Ectodermal cell (in vitro differentiated cells): ENCODE data around the gene SYT2.

Experiments
- H3K27ac ChIP-seq: 2 replicates; pipeline ENCODE4 v1.7.0; 2013; ENCODE audit warnings: mild to moderate bottlenecking, low read depth, low read length; ENCODE audit not compliant: insufficient read depth, poor library complexity, severe bottlenecking
- H3K27me3 ChIP-seq: 2 replicates; pipeline ENCODE4 v1.7.0; 2013; ENCODE audit warnings: mild to moderate bottlenecking, low read length; ENCODE audit not compliant: insufficient read depth, control insufficient read depth, poor library complexity, severe bottlenecking
- H3K36me3 ChIP-seq: one replicate; pipeline ENCODE4 v1.7.0; 2013; ENCODE audit warnings: low read length; ENCODE audit not compliant: control insufficient read depth, insufficient read depth
- H3K4me1 ChIP-seq: one replicate; pipeline ENCODE4 v1.7.0; 2013; ENCODE audit warnings: low read length; ENCODE audit not compliant: control insufficient read depth, insufficient read depth
- H3K4me3 ChIP-seq: 2 replicates; pipeline ENCODE4 v1.7.0; 2013; ENCODE audit warnings: low read depth, low read length, control low read depth; ENCODE audit not compliant: insufficient read depth
- H3K9me3 ChIP-seq: 2 replicates; pipeline ENCODE4 v1.7.0; 2013; ENCODE audit warnings: mild to moderate bottlenecking, low read length, moderate library complexity; ENCODE audit not compliant: control insufficient read depth
- WGBS, 2 experiments: methylation state at CpG; one replicate each; pipeline ENCODE4 v1.1.7; 2013; ENCODE audit warnings: missing lambda C conversion rate in 2 of 2; 5-methylcytosine and 5-hydroxymethylcytosine counted together

Gene SYT2

DNA sequence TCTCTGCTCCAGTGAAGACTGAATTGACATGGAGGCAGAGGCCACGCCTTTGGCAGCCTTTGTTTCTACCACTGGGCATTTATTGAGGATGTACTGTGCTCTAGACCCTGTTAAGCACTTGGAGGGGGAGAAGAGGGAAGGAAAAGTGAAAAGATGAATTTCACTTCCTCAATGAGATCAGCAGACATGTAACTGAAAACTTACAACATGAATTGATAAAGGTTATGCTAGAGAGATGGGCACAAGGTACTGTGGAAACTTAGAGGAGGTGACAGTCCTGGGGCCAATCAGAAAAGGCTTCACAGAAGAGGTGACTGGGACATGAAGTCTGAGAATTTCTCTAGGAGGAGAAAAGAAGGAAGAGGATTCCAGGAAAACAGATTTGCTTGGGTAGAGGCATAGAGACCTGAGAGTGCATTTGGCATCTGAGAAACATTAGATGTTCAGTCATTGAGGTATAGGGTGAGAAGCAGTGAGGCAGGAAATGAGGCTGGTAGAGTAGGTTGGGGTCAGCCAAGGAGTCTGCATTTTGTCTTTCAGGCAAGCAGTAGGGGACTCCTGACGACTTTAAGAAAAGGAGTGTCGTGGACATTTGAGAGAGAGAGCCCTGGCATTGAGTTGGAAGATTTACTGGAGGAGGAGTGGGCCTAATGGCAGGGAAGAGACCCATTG is 113.0 kb downstream of the SYT2 start:
- Histone ChIP-seq H3K9me3 (no peaks in the 10 kb centered on the region), H3K36me3 (no peaks in the 10 kb centered on the region), H3K27ac (no peak overlapping the region), H3K4me3 (no peak overlapping the region), H3K27me3 (no peaks in the 10 kb centered on the region), H3K4me1 (no peaks in the 10 kb centered on the region)
- 87 to 91% methylated on average over 3 of the region's 3 CpGs for WGBS, 2 experiments

DNA sequence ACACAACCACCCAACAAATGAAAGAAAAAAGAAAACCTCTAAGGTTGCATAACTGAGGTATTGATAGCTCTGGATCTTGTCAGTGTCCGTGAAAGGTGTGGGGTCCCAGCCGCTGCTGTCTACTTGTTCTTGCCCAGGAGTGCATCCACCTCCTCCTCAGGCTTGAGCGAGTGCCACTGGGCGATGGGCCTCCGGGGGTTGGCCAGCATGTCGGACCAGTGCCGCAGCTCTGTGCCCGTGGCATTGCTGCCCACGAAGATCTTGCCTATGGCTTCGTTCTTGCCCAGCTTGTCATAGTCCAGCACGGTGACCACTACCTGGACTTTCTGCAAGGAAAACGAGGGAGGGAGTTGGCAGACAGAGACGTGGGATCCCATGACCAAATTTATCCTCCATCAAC is 113.6 kb downstream of the SYT2 start:
- no peaks in the 10 kb centered on the region for H3K27me3 ChIP-seq
- no peak overlapping the region for H3K27ac ChIP-seq
- no peaks in the 10 kb centered on the region for H3K4me1 ChIP-seq
- H3K36me3 ChIP-seq = no peaks in the 10 kb centered on the region
- WGBS, 2 experiments = 96% methylated on average over 13 of the region's 13 CpGs
- no peak overlapping the region for H3K4me3 ChIP-seq
- H3K9me3 ChIP-seq = no peaks in the 10 kb centered on the region

DNA sequence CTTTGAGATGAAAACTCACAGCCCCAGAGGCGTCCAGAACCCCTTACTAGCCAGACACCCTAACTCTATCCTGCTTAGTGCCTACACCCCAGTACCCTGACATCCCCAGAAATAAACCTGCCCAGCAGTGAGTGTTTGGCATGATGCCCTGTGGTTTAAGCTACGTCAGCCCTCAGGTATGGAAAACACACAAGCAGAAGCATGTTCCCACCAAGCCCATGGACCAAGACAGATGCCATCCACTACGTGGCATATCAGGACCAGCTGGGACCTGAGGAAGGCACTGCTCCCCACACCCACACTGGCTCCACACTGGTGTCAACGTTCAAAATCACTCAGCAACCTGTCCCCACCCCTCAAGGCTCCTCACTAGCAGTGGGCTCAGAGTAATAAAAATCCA is 116.4 kb downstream of the SYT2 start:
- H3K4me3 ChIP-seq = no peak overlapping the region
- H3K27me3 ChIP-seq = no peaks in the 10 kb centered on the region
- peaks cover 4% of the 10 kb centered on the region for H3K4me1 ChIP-seq
- 92 to 93% methylated on average over 4 of the region's 4 CpGs for WGBS, 2 experiments
- H3K27ac ChIP-seq = no peak overlapping the region
- H3K36me3 ChIP-seq = no peaks in the 10 kb centered on the region
- no peaks in the 10 kb centered on the region for H3K9me3 ChIP-seq

DNA sequence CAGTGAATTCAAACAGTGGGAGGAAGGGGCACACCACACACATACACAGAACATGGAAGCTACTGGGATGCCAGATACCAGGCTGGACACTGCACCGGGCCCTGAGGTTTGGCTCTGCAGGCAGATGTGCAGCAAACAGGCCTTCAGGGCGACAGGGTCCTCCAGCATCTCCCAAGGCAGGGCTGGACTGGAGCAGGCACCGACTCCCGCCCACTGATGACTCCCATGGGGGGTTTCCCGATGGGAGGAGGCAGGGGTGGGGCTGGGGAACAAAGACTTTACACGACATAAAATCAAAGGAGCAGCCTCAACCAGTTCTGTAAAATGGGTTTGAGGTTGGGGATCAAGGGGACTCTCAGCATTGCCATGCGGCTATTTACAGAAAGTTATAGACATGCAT is 118.1 kb downstream of the SYT2 start:
- 90 to 92% methylated on average over 7 of the region's 7 CpGs for WGBS, 2 experiments
- no peaks in the 10 kb centered on the region for H3K27me3 ChIP-seq
- H3K27ac ChIP-seq = no peak overlapping the region
- no peaks in the 10 kb centered on the region for H3K9me3 ChIP-seq
- H3K4me1 ChIP-seq = peaks cover 6% of the 10 kb centered on the region
- no peaks in the 10 kb centered on the region for H3K36me3 ChIP-seq
- H3K4me3 ChIP-seq = no peak overlapping the region

DNA sequence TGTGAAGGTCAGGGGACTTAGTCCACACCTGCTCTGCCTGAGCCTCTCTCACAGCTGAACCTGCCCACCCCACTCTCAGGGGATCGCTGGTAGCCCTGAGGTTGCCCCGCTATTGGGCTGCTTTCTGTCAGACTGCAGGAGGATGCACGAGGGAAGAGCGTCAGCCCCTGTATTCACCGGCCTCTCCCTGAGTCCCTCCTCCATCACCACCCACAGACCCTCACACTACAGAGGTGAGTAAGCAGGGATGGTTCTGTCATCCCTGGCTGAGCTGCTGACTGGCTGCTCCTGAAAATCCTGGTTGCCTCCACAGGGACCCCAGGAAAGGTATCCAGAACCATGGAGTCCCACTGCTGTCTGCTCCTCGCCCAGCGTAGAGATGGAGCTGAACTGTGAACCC is 118.7 kb downstream of the SYT2 start:
- Histone ChIP-seq H3K27me3 (no peaks in the 10 kb centered on the region), H3K4me1 (peaks cover 7% of the 10 kb centered on the region), H3K27ac (no peak overlapping the region), H3K4me3 (no peak overlapping the region), H3K36me3 (no peaks in the 10 kb centered on the region), H3K9me3 (no peaks in the 10 kb centered on the region)
- 90 to 95% methylated on average over 7 of the region's 7 CpGs for WGBS, 2 experiments

DNA sequence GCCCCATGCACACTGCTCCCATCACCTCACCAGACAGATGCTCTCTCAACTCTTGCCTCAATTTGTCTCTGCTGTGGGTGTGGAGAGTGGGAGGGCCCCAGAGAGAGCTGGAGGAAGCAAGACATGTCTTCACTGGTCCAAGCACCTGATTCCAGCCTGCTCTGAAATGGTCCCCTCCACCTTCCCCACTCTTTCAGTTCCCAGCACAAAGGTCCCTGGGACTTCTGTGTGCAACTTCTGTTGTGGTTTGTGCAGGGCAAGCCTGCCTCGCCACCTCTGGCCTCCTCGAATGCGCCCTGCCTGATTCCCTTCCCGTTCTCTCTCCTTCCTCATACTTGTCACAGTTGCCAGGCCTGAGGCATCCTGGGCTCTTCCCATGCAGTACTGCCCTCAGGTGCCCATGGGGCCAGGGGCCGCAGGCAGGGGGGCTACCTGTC is 119.3 kb downstream of the SYT2 start:
- Histone ChIP-seq H3K36me3 (no peaks in the 10 kb centered on the region), H3K4me1 (peaks cover 13% of the 10 kb centered on the region), H3K27ac (no peak overlapping the region), H3K4me3 (no peak overlapping the region), H3K27me3 (no peaks in the 10 kb centered on the region), H3K9me3 (no peaks in the 10 kb centered on the region)
- WGBS, 2 experiments = 91 to 94% methylated on average over 5 of the region's 5 CpGs

DNA sequence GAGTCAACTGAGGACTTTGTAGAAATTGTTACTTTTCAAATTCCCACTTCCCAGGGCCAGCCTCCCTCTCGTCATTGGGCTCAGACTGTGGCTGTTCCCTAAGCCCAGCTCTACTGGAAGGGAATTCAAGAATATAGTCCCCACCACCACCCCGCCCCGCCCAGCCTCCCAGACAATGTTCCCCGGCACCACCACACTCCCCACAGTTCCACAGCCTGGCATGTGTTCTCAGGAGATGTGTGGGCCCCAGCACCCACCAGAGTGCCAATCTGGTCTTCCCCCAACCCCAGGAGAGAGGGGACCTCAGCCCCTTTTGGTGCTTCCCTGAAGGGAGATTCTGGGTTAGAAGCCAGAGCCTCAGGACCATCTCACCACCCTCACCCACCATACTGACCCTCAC is 120.1 kb downstream of the SYT2 start:
- Histone ChIP-seq H3K27ac (no peak overlapping the region), H3K4me3 (no peak overlapping the region), H3K4me1 (peaks cover 14% of the 10 kb centered on the region), H3K27me3 (no peaks in the 10 kb centered on the region), H3K9me3 (no peaks in the 10 kb centered on the region), H3K36me3 (no peaks in the 10 kb centered on the region)
- WGBS, 2 experiments = 92 to 93% methylated on average over 4 of the region's 4 CpGs

DNA sequence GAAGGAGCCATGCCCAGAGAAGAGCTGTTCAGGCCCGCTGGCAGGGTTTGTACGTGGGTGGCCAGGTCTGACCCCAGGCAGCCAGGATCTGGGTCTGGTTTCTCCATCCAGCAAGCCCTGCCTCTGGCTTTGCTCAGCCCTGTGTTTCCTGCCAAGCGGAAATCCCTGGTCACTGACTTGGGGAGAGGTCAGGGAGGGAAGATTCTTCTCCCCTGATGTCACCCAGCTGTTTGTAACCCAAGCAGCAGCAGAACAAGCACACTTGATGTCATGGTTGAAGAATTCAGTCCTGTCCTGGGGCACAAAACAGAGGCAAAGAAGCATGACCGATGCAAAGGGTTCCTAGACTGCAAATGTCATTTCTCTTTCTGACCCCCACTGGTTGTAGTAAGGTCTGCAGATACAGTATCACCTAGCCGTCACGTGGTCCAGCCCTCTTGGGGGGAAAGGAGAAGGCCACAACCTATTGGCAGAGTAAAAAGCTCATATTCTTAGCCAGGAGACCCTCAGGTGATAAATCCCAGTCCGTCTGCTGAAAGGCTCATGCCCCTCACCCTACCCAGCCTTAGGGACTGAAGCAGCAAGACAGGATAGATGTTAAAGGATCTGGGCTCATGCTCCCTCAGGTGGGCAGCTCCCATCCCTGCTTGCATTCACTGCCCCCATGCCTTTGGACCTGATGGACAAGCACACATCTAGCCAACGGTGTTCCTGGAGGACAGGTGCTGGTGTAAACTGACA is 120.9 kb downstream of the SYT2 start:
- WGBS, 2 experiments = 72 to 77% methylated on average over 8 of the region's 8 CpGs
- Histone ChIP-seq H3K4me3 (no peak overlapping the region), H3K27ac (peak overlapping the region; percentile 33), H3K36me3 (no peaks in the 10 kb centered on the region), H3K4me1 (peaks cover 14% of the 10 kb centered on the region), H3K9me3 (no peaks in the 10 kb centered on the region), H3K27me3 (no peaks in the 10 kb centered on the region)

DNA sequence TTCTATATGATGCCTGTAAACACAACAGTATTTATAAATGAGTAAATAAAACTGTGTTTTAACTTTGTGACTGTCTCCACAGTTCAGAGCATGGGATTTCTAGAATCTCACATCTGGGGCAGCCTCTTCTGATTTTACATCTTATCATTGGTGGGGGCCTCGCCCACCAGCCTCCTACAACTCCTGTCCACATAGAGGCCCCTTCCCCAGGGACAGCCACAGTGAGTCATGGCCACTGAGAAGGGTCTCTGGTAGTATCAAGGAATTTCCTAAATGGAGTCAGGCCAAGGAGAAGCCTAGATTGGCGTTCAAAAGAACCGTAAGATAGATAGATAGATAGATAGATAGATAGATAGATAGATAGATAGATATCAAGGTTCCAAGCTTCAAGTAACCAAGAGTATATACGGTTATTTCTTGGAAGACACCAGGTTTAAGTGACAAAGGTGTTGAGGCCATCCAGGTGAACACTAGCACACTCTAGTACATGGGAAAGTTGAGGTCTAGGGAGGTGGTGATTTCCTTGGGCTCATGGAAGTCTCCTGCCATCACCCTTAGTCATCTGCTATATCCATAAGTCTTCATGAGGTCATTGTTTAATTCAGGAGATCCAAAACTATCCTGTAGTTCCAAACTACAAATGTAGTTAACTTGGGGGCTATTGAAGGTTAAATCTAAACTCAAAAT is 121.6 kb downstream of the SYT2 start:
- peak overlapping the region; percentile 33 for H3K27ac ChIP-seq
- H3K9me3 ChIP-seq = no peaks in the 10 kb centered on the region
- no peaks in the 10 kb centered on the region for H3K27me3 ChIP-seq
- WGBS, 2 experiments = 95 to 96% methylated on average over 4 of the region's 4 CpGs
- H3K4me1 ChIP-seq = peaks cover 14% of the 10 kb centered on the region
- H3K36me3 ChIP-seq = no peaks in the 10 kb centered on the region
- H3K4me3 ChIP-seq = no peak overlapping the region

DNA sequence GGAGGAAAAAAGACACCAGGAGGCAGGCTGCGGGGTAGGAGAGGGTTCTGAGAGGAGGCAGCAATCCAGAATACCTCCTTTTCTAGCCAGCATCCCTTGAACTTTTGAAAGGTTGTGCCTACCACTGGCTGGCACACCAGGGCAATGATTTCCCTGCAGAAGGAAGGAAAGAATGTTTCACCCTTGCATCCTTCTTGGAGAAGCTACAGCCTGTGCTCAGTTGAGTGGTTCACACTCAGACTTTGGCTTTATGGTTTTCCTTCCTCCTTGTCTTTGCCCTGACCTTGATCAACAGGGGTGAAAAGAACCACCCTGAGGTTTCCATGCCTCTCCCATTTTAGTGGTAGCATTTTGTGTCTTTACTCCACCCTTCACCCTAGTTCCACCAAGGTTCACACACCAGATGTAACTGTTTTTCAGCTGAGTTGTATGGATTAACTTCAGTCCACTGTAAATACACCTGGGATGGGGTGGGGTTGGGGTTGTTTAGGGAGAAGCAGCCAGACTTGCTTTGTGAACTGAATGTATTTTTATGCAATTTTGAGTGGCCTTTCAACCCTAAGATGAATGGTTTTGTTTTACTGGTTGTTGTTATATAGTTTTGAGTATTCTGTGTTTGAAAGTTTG is 122.3 kb downstream of the SYT2 start:
- no peak overlapping the region for H3K27ac ChIP-seq
- H3K9me3 ChIP-seq = no peaks in the 10 kb centered on the region
- no peaks in the 10 kb centered on the region for H3K27me3 ChIP-seq
- no peak overlapping the region for H3K4me3 ChIP-seq
- H3K36me3 ChIP-seq = no peaks in the 10 kb centered on the region
- WGBS, 2 experiments = 0 to 6% methylated on average over 1 of the region's 1 CpG
- peaks cover 14% of the 10 kb centered on the region for H3K4me1 ChIP-seq
